Pons (tissue), 1 donor: ENCODE data around the gene VGF.
"Not testable (repeated sequence)": the region's sequence is repeated elsewhere in the genome, so short reads cannot be mapped to it uniquely, and the experiment has no call there.

ENCODE experiments used
- DNase-seq: peaks from one replicate; pipeline ENCODE4 v3.0.0-alpha.2; 2016; ENCODE audit warnings: low spot score

The VGF gene

DNA sequence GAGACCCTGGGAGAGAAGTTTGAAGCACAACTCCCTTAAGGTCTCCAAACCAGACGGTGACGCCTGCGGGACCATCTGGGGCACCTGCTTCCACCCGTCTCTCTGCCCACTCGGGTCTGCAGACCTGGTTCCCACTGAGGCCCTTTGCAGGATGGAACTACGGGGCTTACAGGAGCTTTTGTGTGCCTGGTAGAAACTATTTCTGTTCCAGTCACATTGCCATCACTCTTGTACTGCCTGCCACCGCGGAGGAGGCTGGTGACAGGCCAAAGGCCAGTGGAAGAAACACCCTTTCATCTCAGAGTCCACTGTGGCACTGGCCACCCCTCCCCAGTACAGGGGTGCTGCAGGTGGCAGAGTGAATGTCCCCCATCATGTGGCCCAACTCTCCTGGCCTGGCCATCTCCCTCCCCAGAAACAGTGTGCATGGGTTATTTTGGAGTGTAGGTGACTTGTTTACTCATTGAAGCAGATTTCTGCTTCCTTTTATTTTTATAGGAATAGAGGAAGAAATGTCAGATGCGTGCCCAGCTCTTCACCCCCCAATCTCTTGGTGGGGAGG, 27.6 kb downstream of the VGF start:
- DNase-seq, result no peak

- DNase-seq, result no peak
These were observed 30.9 kb downstream of the VGF start for GRCh38 chr7:101134399-101134980.

DNA sequence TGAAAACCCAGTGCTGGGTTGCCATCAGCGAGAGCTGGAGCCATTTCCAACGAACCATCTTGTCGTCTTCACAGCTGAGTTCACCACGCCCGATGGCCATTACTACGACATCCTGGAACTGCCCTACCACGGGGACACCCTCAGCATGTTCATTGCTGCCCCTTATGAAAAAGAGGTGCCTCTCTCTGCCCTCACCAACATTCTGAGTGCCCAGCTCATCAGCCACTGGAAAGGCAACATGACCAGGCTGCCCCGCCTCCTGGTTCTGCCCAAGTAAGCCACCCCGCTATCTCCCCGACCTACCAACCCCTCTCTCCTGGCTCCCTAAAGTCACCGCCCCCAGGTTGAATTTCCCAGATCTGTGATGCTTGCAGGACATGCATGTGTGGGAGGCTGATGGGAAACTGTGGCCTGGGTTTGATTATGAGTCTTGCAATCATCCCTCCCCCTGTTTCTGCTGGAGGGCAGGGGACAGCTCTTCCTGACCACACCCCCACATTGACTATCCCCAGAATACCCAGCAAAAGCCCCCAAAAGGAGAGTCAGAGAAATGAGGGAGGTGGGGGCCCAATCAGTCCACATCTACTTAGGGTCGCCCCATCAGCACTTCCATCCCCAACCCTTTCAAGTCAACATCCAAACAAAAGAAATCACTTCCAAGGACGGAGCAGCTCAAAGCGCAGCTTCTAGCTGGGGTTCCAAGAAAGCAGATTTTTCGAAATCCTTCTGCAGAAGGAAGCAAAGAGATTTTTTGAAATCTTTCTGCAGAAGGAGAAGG, 31.6 kb downstream of the VGF start:
- no peak for DNase-seq

DNA sequence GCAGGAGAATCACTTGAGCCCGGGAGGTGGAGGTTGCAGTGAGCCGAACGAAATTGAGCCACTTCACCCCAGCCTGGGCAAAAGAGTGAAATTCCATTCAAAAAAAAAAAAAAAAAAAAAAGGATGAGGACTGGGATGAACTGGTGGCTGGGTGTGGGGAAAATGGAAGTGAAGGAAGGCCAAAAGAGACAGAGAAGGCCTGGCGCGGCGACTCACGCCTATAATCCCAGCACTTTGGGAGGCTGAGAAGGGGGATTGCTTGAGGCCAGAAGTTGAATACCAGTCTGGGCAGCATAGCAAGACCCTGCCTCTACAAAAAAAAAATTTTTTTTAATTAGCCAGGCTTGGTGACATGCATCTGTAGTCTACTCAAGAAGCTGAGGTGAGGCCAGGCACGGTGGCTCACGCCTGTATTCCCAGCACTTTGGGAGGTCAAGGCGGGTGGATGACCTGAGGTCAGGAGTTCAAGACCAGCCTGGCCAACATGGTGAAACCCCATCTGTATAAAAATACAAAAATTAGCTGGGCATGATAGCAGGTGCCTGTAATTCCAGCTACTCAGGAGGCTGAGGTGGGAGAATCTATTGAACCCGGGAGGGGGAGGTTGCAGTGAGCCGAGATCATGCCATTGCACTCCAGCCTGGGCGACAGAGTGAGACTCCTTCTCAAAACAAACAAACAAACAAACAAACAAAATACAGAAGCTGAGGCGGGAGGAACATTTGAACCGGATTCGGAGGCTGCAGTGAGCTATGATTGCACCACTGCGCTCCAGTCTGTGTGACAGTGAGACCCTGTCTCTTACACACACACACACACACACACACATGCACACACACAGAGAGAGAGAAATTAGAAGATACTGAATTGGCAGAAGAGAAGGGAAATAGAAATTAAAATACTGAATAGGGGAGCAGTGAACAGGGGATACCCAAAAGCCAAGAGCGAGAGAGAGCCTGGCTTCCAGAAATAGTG, 32.5 kb downstream of the VGF start:
- not testable (repeated sequence) for DNase-seq

- DNase-seq, result no peak
These were observed 35.7 kb downstream of the VGF start for GRCh38 chr7:101129603-101130117.

GRCh38 chr7:101128040-101128834, 37.1 kb downstream of the VGF start:
- no peak for DNase-seq

GRCh38 chr7:101127460-101128039, 37.8 kb downstream of the VGF start:
- no peak for DNase-seq

GRCh38 chr7:101126651-101127459, 38.5 kb downstream of the VGF start, which contains the start of gene SERPINE1:
TSS of gene SERPINE1 (plus strand) at chr7:101127104. CDS start at chr7:101128394, 1,290 bp downstream.
- DNase-seq, result peak; percentile 42

GRCh38 chr7:101125989-101126650, 39.2 kb downstream of the VGF start:
- peak; percentile 24 for DNase-seq

- DNase-seq, result peak; percentile 32
These were observed 40.9 kb downstream of the VGF start for GRCh38 chr7:101124376-101125056.

DNA sequence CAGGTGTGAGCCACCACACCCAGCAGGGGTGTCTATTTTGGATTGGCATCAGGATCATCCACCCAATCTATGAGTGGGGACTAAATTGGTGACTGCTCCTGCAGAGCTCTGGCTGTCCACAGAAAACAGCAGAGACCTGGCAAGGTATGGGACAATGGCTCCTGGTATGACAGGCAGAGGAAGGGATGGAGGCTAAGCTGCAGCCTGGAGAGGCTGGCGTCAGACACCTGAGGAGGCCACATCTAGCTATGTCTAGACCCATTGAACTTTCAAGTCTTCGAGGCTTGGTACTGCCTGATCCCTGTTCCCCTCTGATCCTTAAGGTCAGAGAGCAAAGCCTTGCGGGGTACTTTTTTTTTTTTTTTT, 41.7 kb downstream of the VGF start:
- no peak for DNase-seq

GRCh38 chr7:101122933-101123702, 42.3 kb downstream of the VGF start:
- DNase-seq, result no peak

DNA sequence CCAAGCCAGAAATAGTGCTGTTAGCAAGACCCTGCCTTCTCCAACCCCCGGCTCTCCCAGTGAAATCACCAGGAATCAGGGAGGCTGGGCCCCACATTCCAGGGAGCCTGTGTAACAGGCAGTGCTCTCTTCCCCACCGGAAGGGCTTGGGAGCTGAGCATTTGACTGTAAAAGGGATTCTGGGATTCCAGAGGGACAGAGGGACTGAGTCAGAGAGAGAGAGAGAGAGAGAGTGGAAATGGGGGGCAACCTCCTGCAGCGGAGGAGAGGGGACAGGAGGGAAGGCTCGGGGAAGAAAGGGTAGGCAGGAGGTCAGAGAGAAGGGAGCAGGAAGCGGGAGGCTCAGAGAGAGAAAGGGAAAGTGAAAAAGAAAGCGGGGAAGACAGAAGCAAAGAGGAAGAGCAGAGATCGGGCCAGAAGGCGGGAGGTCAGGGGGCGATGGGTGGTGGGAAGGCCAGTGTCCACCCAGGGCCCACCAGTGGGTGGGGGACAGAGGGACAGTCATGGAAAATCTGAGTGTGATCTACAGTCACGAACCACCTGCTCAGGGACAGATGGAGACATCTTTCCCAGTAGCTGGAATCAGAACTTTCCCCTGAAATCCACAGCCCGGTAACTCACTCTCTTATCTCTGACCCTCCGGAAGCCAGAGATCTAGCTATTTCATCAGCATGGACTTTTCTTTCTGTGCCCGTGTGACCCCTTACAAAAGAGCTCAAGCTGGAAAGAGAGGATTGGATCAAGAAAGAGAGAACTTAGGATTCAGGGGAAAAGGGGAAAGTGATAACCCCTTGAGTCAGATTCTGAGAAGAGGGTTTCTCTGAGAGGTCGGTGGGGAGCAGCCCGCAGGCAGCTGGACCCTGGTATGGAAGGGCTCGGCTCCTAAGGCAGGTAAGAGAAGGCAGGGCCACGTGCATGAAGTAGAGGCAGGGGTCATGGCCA, 43.1 kb downstream of the VGF start:
- peak; percentile 14 for DNase-seq

- DNase-seq, result not testable (repeated sequence)
These were observed 43.8 kb downstream of the VGF start for GRCh38 chr7:101121631-101121990.

GRCh38 chr7:101120315-101120714, 45.1 kb downstream of the VGF start:
- no peak for DNase-seq

DNA sequence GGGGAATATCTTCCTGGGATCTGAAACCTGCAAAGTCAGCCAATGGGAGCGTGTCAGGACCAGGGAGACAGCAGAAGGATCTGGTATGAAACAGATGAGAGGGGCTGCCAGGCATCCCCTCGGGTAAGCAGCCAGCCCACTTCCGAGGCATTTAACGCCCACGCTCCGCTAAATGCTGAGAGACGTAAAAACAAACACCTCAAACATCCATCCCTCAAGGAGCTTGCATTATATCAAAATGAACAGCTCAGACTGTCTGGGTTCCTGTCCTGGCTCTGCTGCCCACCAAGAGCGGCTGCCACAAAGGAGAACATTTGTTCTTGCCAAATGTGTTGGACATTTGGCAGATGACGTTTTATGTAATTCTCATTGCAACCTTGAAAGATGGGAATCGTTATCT, 45.5 kb downstream of the VGF start:
- DNase-seq, result no peak

DNA sequence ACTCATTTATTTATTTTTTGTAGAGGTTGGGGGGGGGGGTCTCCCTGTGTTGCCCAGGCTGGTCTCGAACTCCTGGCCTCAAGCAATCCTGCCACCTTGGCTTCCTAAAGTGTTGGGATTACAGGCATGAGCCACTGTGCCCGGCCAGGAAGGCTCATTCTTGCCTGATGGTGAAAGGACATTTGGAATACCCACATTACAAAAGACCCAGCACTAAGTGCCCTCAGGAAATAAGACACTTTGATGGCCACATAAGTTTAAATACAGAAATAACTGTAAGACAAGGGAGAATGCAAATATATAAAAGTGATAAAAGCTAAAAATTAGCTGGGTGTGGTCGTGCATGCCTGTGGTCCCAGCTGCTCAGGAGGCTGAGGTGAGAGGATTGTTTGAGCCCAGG, 46.5 kb downstream of the VGF start:
- DNase-seq, result no peak
